DMS153 treated with DMSO at 0.1 percent for 48 hours (cell line): ENCODE results near the gene HSF2BP.
"Not testable (repeated sequence)": the region's sequence is repeated elsewhere in the genome, so short reads cannot be mapped to it uniquely, and the experiment has no call there.

Experiments used
- DNase-seq: peaks from one replicate; lab custom pipeline; 2025; ENCODE audit not compliant: unreplicated experiment; lab: John Stamatoyannopoulos, UW

Gene HSF2BP

GRCh38 chr21:43687566-43688399 is 28.5 kb upstream of the HSF2BP start:
- DNase-seq, result no peak

- no peak for DNase-seq
Measured at GRCh38 chr21:43686811-43687565, 27.7 kb upstream of the HSF2BP start.

GRCh38 chr21:43684424-43684823 is 25.1 kb upstream of the HSF2BP start:
- DNase-seq, result no peak

GRCh38 chr21:43681650-43682049 is 22.4 kb upstream of the HSF2BP start:
- DNase-seq, result no peak

- not testable (repeated sequence) for DNase-seq
Measured at GRCh38 chr21:43680421-43680820, 21.1 kb upstream of the HSF2BP start.

GRCh38 chr21:43679951-43680350 is 20.7 kb upstream of the HSF2BP start:
- no peak for DNase-seq

GRCh38 chr21:43676391-43676790 is 17.1 kb upstream of the HSF2BP start:
- DNase-seq, result no peak

GRCh38 chr21:43675871-43676270 is 16.6 kb upstream of the HSF2BP start:
- DNase-seq, result no peak

GRCh38 chr21:43669828-43670605 is 10.7 kb upstream of the HSF2BP start:
- no peak for DNase-seq

GRCh38 chr21:43667191-43667904 is 8.1 kb upstream of the HSF2BP start:
- DNase-seq, result no peak

GRCh38 chr21:43665879-43666278 is 6.6 kb upstream of the HSF2BP start:
- no peak for DNase-seq

- DNase-seq, result no peak
Measured at GRCh38 chr21:43664358-43664757, 5.1 kb upstream of the HSF2BP start.

- DNase-seq, result no peak
Measured at GRCh38 chr21:43663033-43663432, 3.7 kb upstream of the HSF2BP start.

- no peak for DNase-seq
Measured at GRCh38 chr21:43662286-43662685, 3.0 kb upstream of the HSF2BP start.

- DNase-seq, result no peak
Measured at GRCh38 chr21:43658769-43659135, 536 bp downstream of the HSF2BP start.

GRCh38 chr21:43658088-43658741 is 1.1 kb downstream of the HSF2BP start:
- DNase-seq, result no peak

- DNase-seq, result no peak
Measured at GRCh38 chr21:43657355-43658087, 1.8 kb downstream of the HSF2BP start.

GRCh38 chr21:43654806-43655489 is 4.3 kb downstream of the HSF2BP start:
- DNase-seq, result no peak

GRCh38 chr21:43653626-43654025 is 5.7 kb downstream of the HSF2BP start:
- DNase-seq, result no peak
